Fibroblast of lung (primary cell): ENCODE data around the gene SEC14L5. TPM values are rescaled to one million over a fixed set of nuclear protein-coding genes. Genes with fewer than 3 reads are reported as not detected.

Experiments
- DNase-seq, 2 donors: peaks; one replicate each; pipeline versions ENCODE4 v3.0.0 to v3.0.0-alpha.2; 2010; ENCODE audit warnings: low read depth in 2 of 2
- H2AFZ ChIP-seq: 2 replicates; pipeline ENCODE4 v1.5.1; 2012; ENCODE audit warnings: low read length, control low read depth, inconsistent platforms
- H3K27ac ChIP-seq: 2 replicates; pipeline ENCODE4 v1.5.1; 2011; ENCODE audit warnings: low read length, control low read depth; ENCODE audit not compliant: insufficient read depth
- H3K27me3 ChIP-seq: 2 replicates; pipeline ENCODE4 v1.5.1; 2011; ENCODE audit warnings: mild to moderate bottlenecking, low read length; ENCODE audit not compliant: control insufficient read depth, insufficient read depth
- H3K36me3 ChIP-seq: 2 replicates; pipeline ENCODE4 v1.5.1; 2011; ENCODE audit warnings: low read length; ENCODE audit not compliant: control insufficient read depth, insufficient read depth
- H3K4me1 ChIP-seq: 2 replicates; pipeline ENCODE4 v1.5.1; 2011; ENCODE audit warnings: low read length; ENCODE audit not compliant: control insufficient read depth, insufficient read depth; ENCODE audit errors: extremely low read depth
- H3K4me2 ChIP-seq: 2 replicates; pipeline ENCODE4 v1.5.1; 2011; ENCODE audit warnings: low read length, control low read depth; ENCODE audit not compliant: insufficient read depth; ENCODE audit errors: extremely low read depth
- H3K4me3 ChIP-seq, 4 experiments: fragments of 200-600 bp in 1 of 4; sonication (generic) in 1 of 4; replicated peaks in 1 of 4; 2 replicates each; pipeline ENCODE4 v1.5.1; 2011 to 2016; ENCODE audit warnings: low read length in 4 of 4, low read depth in 3 of 4, mild to moderate bottlenecking in 3 of 4, control low read depth in 2 of 4, inconsistent platforms in 1 of 4, mixed read lengths in 1 of 4; ENCODE audit not compliant: insufficient read depth in 1 of 4; ENCODE audit errors: control extremely low read depth in 1 of 4
- H3K79me2 ChIP-seq: 2 replicates; pipeline ENCODE4 v1.5.1; 2012; ENCODE audit warnings: mild to moderate bottlenecking, low read length, inconsistent platforms; ENCODE audit not compliant: control insufficient read depth, insufficient read depth
- H3K9ac ChIP-seq: 2 replicates; pipeline ENCODE4 v1.5.1; 2011; ENCODE audit warnings: mild to moderate bottlenecking, low read length, control low read depth; ENCODE audit not compliant: insufficient read depth
- H3K9me3 ChIP-seq: 2 replicates; pipeline ENCODE4 v1.5.1; 2012; ENCODE audit warnings: low read depth, low read length; ENCODE audit not compliant: control insufficient read depth, insufficient read depth
- H4K20me1 ChIP-seq: 2 replicates; pipeline ENCODE4 v1.5.1; 2011; ENCODE audit warnings: low read length; ENCODE audit not compliant: control insufficient read depth, insufficient read depth; ENCODE audit errors: extremely low read depth
- EZH2 ChIP-seq: IDR thresholded peaks from 2 replicates; pipeline ENCODE4 v1.5.1; 2012; ENCODE audit warnings: low read length, control low read depth, mild to moderate bottlenecking; ENCODE audit errors: missing control alignments
- polyA plus RNA-seq, 2 donors: library from polyadenylated mRNA; depleted of rRNA in 1 of 2; stranded (reverse) in 1 of 2; unstranded in 1 of 2; fragments of >200 nt; gene quantifications; 2 replicates each; pipeline ENCODE4 v1.2.1, GENCODE V29; 2011 to 2012; ENCODE audit warnings: missing spikeins in 1 of 2
- total RNA-seq: library from RNA; depleted of rRNA; stranded (reverse); fragments of >200 nt; gene quantifications from 2 replicates; pipeline ENCODE4 v1.2.1, GENCODE V29; 2014
- TF ChIP-seq, protein P1 (sequence below), 2 donors: IDR thresholded peaks in 1 of 2; conservative IDR thresholded peaks in 1 of 2; 1 replicate in 1 of 2; 2 replicates in 1 of 2; pipeline ENCODE4 v1.5.1; 2011 to 2012; ENCODE audit warnings: low read length in 2 of 2, control low read depth in 1 of 2, inconsistent platforms in 1 of 2, low read depth in 1 of 2, mild to moderate bottlenecking in 1 of 2

The SEC14L5 gene
- total and polyA plus RNA-seq, 2 donors (not counting 1 experiment from before 2014, with no cell fraction given): 0.05 to 0.99 TPM

DNA sequence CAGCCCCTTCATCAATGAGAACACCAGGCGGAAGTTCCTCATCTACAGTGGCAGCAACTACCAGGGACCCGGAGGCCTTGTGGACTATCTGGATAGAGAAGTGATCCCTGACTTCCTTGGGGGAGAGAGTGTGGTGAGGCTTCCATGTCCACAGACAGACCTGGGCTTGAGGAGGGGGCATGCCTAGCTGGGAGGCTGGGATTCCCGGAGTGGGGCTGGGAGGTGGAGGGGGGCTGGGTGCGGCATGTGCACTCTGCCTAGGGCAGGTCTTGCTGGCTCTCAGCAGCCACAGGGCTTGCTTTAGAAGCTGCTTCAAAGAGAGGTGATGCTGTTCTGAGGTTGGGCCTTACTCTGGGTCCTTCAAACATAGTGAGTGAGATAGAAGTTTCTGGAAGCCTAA is 47.8 kb downstream of the SEC14L5 start:
- no peak for DNase-seq
- no peak overlapping the region for H3K4me2 ChIP-seq
- H3K27ac ChIP-seq: no peak overlapping the region
- H3K9me3 ChIP-seq: no peaks in the 10 kb centered on the region
- H3K79me2 ChIP-seq: no peaks in the 10 kb centered on the region
- H3K27me3 ChIP-seq: peaks cover 9% of the 10 kb centered on the region
- no peaks in the 10 kb centered on the region for H3K4me1 ChIP-seq
- H3K9ac ChIP-seq: no peak overlapping the region
- H2AFZ ChIP-seq: no peak overlapping the region
- no peaks in the 10 kb centered on the region for H4K20me1 ChIP-seq
- TF ChIP-seq, protein P1, sequence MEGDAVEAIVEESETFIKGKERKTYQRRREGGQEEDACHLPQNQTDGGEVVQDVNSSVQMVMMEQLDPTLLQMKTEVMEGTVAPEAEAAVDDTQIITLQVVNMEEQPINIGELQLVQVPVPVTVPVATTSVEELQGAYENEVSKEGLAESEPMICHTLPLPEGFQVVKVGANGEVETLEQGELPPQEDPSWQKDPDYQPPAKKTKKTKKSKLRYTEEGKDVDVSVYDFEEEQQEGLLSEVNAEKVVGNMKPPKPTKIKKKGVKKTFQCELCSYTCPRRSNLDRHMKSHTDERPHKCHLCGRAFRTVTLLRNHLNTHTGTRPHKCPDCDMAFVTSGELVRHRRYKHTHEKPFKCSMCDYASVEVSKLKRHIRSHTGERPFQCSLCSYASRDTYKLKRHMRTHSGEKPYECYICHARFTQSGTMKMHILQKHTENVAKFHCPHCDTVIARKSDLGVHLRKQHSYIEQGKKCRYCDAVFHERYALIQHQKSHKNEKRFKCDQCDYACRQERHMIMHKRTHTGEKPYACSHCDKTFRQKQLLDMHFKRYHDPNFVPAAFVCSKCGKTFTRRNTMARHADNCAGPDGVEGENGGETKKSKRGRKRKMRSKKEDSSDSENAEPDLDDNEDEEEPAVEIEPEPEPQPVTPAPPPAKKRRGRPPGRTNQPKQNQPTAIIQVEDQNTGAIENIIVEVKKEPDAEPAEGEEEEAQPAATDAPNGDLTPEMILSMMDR (conservative IDR thresholded peaks at IDR 0.05 in 1 of 2, IDR thresholded peaks at IDR 0.05 in 1 of 2; ENCODE audit: low read depth in 1 of 2, low read length in 2 of 2): no peak
- TF ChIP-seq EZH2: no peak
- no peak overlapping the region for H3K4me3 ChIP-seq
- no peaks in the 10 kb centered on the region for H3K36me3 ChIP-seq

DNA sequence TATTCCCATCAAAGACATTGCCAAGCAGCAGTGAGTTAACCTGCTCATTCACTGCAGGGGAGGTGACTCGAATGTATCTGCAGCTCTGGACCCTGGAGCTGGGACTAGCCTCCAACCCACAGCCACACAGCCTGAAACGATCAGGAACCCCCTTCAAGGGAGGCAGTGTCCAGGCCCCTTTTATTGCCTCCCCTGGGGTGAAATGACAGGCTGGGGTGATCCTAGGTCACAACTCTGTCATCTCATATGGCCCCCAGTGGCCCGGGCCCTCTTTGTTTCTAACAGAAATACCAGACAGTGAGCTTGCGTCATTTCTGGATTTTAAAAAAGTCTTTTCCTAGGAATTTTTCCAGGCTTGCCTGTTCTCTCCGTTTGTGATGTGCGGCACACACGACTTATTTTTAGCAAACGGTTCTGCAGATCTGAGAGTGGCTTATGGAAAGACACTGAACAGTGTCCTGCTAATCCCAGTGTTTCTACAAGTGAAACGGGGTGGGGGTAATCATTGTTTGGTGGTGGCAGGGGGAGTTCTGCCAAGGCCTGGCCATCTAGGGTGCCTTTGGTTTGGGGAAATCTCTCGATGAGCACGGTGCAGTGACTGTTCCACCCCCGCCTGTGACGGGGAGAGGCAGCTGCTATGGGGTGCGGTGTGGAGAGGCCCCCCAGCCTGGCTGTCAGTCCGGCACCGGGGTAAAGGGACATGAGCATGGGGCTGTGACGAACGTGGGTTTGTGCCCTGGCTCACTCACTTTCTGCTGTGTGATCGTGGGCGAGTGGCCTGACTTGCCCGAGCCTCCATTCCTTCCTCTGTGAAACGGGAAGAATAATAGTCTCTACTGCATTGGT is 48.4 kb downstream of the SEC14L5 start:
- Histone ChIP-seq H4K20me1 (no peaks in the 10 kb centered on the region), H3K27me3 (peaks cover 11% of the 10 kb centered on the region), H3K9ac (no peak overlapping the region), H3K36me3 (no peaks in the 10 kb centered on the region), H3K27ac (no peak overlapping the region), H3K4me3 (no peak overlapping the region), H3K79me2 (no peaks in the 10 kb centered on the region), H3K9me3 (no peaks in the 10 kb centered on the region), H3K4me2 (no peak overlapping the region), H3K4me1 (no peaks in the 10 kb centered on the region), H2AFZ (no peak overlapping the region)
- DNase-seq: no peak
- TF ChIP-seq, protein P1 (conservative IDR thresholded peaks at IDR 0.05 in 1 of 2, IDR thresholded peaks at IDR 0.05 in 1 of 2; ENCODE audit: low read depth in 1 of 2, low read length in 2 of 2): no peak
- no peak for TF ChIP-seq EZH2

DNA sequence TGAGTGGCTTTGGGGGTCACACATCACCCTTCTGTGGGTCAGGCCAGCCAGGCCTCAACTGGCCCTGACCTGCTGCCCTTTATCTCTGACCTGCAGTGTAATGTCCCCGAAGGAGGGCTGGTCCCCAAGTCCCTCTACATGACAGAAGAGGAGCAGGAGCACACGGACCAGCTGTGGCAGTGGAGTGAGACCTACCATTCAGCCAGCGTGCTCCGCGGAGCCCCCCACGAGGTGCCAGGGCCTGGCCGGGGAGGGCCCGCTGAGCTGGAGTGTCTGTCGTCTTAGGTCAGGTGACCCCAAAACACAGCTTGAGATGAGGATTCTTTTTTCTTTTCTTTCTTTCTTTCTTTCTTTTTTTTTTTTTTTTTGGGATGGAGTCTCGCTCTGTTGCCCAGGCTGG is 49.1 kb downstream of the SEC14L5 start:
- H3K4me1 ChIP-seq: no peaks in the 10 kb centered on the region
- H3K9ac ChIP-seq: no peak overlapping the region
- DNase-seq: no peak

More for the DNA sequence above, 49.1 kb downstream of the SEC14L5 start:
- Histone ChIP-seq H4K20me1 (no peaks in the 10 kb centered on the region), H3K79me2 (no peaks in the 10 kb centered on the region), H3K4me2 (no peak overlapping the region), H3K27ac (no peak overlapping the region), H3K36me3 (no peaks in the 10 kb centered on the region), H2AFZ (no peak overlapping the region), H3K27me3 (peaks cover 11% of the 10 kb centered on the region), H3K9me3 (no peaks in the 10 kb centered on the region), H3K4me3 (no peak overlapping the region)
- no peak for TF ChIP-seq EZH2
- TF ChIP-seq, protein P1 (conservative IDR thresholded peaks at IDR 0.05 in 1 of 2, IDR thresholded peaks at IDR 0.05 in 1 of 2; ENCODE audit: low read depth in 1 of 2, low read length in 2 of 2): no peak
